ENCODE measurements around the gene METTL26.

DNA sequence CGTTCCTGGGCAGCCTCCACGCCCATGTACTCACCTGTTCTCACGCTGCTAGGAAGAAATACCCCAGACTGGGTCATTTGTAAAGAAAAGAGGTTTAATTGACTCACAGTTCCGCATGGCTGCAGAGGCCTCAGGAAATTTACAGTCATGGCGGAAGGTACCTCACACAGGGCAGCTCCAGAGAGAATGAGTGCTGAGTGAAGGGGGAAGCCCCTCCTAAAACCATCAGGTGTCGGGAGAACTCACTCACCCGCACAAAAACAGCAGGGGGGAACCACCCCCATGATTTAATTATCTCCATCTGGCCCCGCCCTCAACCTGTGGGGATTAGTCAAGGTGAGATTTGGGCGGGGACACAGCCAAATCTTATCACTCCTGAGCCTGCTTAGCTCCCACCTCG is 28.1 kb downstream of the METTL26 start:
- TF ChIP-seq POLR2A (IDR thresholded peaks at IDR 0.05; ENCODE audit: low read depth, low read length), result no peak
- no peak for TF ChIP-seq TAF1 (IDR thresholded peaks at IDR 0.05; ENCODE audit: low read depth, low read length)
- TF ChIP-seq POLR2AphosphoS5 (IDR thresholded peaks at IDR 0.05; ENCODE audit: low read depth, low read length), result no peak
- TF ChIP-seq PAX5 (IDR thresholded peaks at IDR 0.05; ENCODE audit: insufficient read depth, low read length, severe bottlenecking), result peak; percentile 79

Data from GM12891 (cell line).